A673 (cell line): ENCODE results near the gene CSNK2A2. TPM values are rescaled to one million over a fixed set of nuclear protein-coding genes. Genes with fewer than 3 reads are reported as not detected.

ENCODE experiments used
- BruUV-seq: library from RNA; stranded (reverse); fragments of 400-500 nt; replicated peaks from 2 replicates; lab custom pipeline; 2021; lab: Mats Ljungman, UMichigan
- CTCF ChIA-PET: fragments of 300-600 bp; sonication (Branson Sonifier 250); formaldehyde crosslinking; loops from one replicate; lab custom pipeline; 2022; ENCODE audit warnings: antibody characterized with exemption; lab: Charles Lee
- POLR2A ChIA-PET: fragments of 300-600 bp; sonication (Branson Sonifier 250); formaldehyde crosslinking; loops from one replicate; lab custom pipeline; 2022; ENCODE audit warnings: antibody characterized with exemption; ENCODE audit not compliant: low non-redundant PET; lab: Charles Lee
- DNase-seq: peaks from one replicate; pipeline ENCODE4 v3.0.0-alpha.2; 2015; ENCODE audit warnings: low spot score
- H3K27ac ChIP-seq: fragments of 200-600 bp; sonication (generic); 2 replicates; pipeline ENCODE4 v1.5.1; 2016; ENCODE audit warnings: mixed run types, low read depth, mild to moderate bottlenecking, mixed read lengths, antibody characterized with exemption, low read length; ENCODE audit not compliant: poor library complexity, severe bottlenecking
- H3K27me3 ChIP-seq: fragments of 200-600 bp; sonication (generic); replicated peaks from 2 replicates; pipeline ENCODE4 v1.6.1; 2017; ENCODE audit warnings: mixed run types, low read depth, mild to moderate bottlenecking, mixed read lengths, antibody characterized with exemption, low read length; ENCODE audit not compliant: insufficient read depth, poor library complexity
- H3K36me3 ChIP-seq: fragments of 200-600 bp; sonication (generic); 2 replicates; pipeline ENCODE4 v1.6.1; 2016; ENCODE audit warnings: mixed run types, mild to moderate bottlenecking, mixed read lengths, antibody characterized with exemption, low read length; ENCODE audit not compliant: insufficient read depth, poor library complexity, severe bottlenecking
- H3K4me1 ChIP-seq: fragments of 200-600 bp; sonication (generic); 2 replicates; pipeline ENCODE4 v1.6.1; 2017; ENCODE audit warnings: mixed run types, mild to moderate bottlenecking, mixed read lengths, antibody characterized with exemption, low read length; ENCODE audit not compliant: insufficient read depth, poor library complexity, severe bottlenecking
- H3K4me3 ChIP-seq: fragments of 200-600 bp; sonication (generic); 2 replicates; pipeline ENCODE4 v1.5.1; 2016; ENCODE audit warnings: low read depth, mixed run types, mild to moderate bottlenecking, mixed read lengths, low read length; ENCODE audit not compliant: poor library complexity, severe bottlenecking
- H3K9me3 ChIP-seq: fragments of 200-600 bp; sonication (generic); 2 replicates; pipeline ENCODE4 v1.6.1; 2016; ENCODE audit warnings: mixed run types, low read depth, mild to moderate bottlenecking, mixed read lengths, antibody characterized with exemption, low read length; ENCODE audit not compliant: poor library complexity, severe bottlenecking
- CTCF ChIP-seq: fragments of 300-800, 200-600 bp; sonication (generic); conservative IDR thresholded peaks from 2 replicates; pipeline ENCODE4 v1.5.1; 2017; ENCODE audit warnings: low read depth, mild to moderate bottlenecking, antibody characterized with exemption, low read length, moderate library complexity, mixed read lengths
- EZH2 ChIP-seq: fragments of 200-600 bp; sonication (generic); IDR thresholded peaks from 2 replicates; pipeline ENCODE4 v1.6.1; 2017; ENCODE audit warnings: borderline replicate concordance, low read depth, mild to moderate bottlenecking, mixed read lengths, antibody characterized with exemption, low read length; ENCODE audit not compliant: poor library complexity, severe bottlenecking
- intact Hi-C: fragments of 100-400 bp; cut with micrococcal nuclease; formaldehyde crosslinking; loops from one replicate; pipeline ENCODE4 v1.10.0; 2022; ENCODE audit not compliant: unreplicated experiment
- total RNA-seq: library from RNA; stranded (reverse); gene quantifications from 2 replicates; pipeline ENCODE4 v1.2.3, GENCODE V29; 2021

The CSNK2A2 gene
- total RNA-seq, 1 experiment from 2014 or later: 114 TPM

DNA sequence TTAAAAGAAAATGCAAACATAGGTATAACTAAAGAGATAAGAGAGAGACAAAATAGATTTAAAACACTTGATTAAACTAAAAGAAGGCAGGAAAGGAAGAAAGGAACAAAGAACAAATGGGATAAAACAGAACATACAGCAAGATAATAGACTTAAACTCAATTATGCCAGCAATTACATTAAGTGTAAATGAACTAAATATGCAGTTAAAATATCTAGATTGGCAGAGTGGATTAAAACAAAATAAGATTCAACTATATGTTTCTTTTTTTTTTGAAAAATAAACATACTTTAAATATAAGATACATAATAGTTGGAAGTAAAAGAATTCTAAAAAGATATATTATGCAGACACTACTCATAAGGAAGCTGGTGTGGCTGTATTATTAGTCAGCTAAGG is 59.1 kb downstream of the CSNK2A2 start:
- H3K4me1 ChIP-seq: no peaks in the 10 kb centered on the region
- no peaks in the 10 kb centered on the region for H3K36me3 ChIP-seq
- intact Hi-C loops: no loop called here
- TF ChIP-seq EZH2 (no peak), CTCF (no peak)
- H3K4me3 ChIP-seq: no peak overlapping the region
- CTCF ChIA-PET: no interaction called here
- peaks cover 16% of the 10 kb centered on the region for H3K9me3 ChIP-seq
- POLR2A ChIA-PET: no interaction called here
- no peak overlapping the region for H3K27ac ChIP-seq
- no peaks in the 10 kb centered on the region for H3K27me3 ChIP-seq
- no peak for DNase-seq
- BruUV-seq: no TSS peak

DNA sequence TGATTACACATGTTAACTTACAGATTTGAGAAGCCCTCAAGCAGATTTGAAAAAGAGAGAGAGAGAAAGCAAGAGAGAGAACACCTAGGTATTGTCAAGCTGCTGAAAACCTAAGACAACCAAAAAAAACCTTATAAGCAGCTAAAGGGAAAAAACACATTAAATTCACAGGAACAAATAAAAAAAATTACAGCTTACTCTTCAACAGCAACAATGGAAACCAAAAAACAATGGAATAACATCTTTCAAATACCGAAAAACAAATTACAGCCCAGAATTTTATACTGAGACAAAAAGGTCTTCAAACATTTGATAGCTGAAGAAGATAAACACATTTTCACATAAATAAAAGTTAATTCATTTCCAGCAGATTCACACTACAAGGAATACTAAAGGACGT is 60.3 kb downstream of the CSNK2A2 start:
- TF ChIP-seq EZH2: no peak
- no peak for TF ChIP-seq CTCF
- peaks cover 16% of the 10 kb centered on the region for H3K9me3 ChIP-seq
- intact Hi-C loops: no loop called here

DNA sequence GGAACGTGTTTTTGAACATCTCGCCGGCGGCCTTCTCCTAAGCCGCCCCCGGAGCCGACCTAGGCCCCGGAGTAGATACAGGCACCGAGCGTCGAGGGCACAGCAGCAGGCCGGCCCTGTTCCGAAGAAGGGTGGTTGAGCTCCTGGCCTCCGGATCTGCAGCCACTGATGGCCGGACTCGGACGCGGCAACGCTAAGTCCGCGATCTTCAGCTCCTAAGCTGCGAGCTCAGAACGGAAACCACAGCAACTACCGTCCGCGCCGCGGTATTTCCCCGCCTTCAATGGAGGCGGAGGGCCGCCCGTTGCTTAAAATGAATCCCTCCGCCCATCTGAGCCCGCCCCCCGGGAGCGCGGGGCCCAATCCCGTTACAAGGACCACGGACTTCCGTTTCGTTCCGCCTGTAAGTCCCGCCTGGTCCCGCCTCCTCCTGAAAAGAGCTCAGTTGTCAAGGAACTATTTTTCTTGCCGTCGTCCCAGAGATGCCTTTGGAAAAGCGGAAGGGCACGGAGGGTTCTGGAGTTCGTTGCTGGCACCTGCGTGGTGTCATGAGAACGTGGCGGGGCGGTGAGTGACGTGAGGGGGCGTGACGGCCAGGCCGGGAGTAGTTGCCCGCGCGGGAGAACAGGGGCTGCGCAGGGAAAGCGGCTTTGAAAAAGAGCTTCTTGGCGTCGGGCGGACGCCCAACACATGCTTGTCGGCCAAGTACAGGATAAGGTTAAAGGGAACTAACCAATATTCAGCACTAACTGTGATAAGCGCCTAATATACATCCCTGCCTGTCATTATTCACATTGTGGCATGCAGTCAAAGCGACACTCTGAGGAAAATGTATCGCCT is 68.6 kb downstream of the CSNK2A2 start, which contains the start of gene CFAP20:
Gene CFAP20 (minus strand): TSS at position 285 of the 840 bp plus-strand sequence. CDS start 266 bp downstream, at position 19.
- Histone ChIP-seq H3K9me3 (no peaks in the 10 kb centered on the region), H3K27me3 (no peaks in the 10 kb centered on the region), H3K36me3 (no peaks in the 10 kb centered on the region), H3K27ac (peak within 1 kb of the TSS; percentile 92), H3K4me1 (peaks cover 27% of the 10 kb centered on the region), H3K4me3 (peak within 1 kb of the TSS; percentile 95)
- intact Hi-C loops: loop anchor here (10.0 kb wide), 2 partner anchors 355 to 555 kb away; no protein-coding TSS in a partner anchor
- ChIA-PET CTCF (interaction anchor here (0.6 to 1.0 kb wide), 2 partner anchors 103 to 538 kb away, joined by 3 to 6 read pairs; no protein-coding TSS in a partner anchor), POLR2A (interaction anchor here (0.6 kb wide), 3 partner anchors 9 to 516 kb away, joined by 4 to 27 read pairs (median 4); no protein-coding TSS in a partner anchor)
- no TSS peak for BruUV-seq
- TF ChIP-seq EZH2 (no peak), CTCF (no peak)
- peak; percentile 100 for DNase-seq

More for the DNA sequence above, 60.3 kb downstream of the CSNK2A2 start:
- ChIA-PET CTCF (no interaction called here), POLR2A (interaction anchor here (0.6 kb wide), 1 partner anchor 112 kb away, joined by 3 read pairs; no protein-coding TSS in a partner anchor)
- no peaks in the 10 kb centered on the region for H3K27me3 ChIP-seq
- H3K4me1 ChIP-seq: no peaks in the 10 kb centered on the region
- no TSS peak for BruUV-seq
- no peak overlapping the region for H3K27ac ChIP-seq
- no peak overlapping the region for H3K4me3 ChIP-seq
- DNase-seq: no peak
- no peaks in the 10 kb centered on the region for H3K36me3 ChIP-seq
